Urothelium cell line (cell line): ENCODE results near the gene HRCT1.
"Not testable (repeated sequence)": the region's sequence is repeated elsewhere in the genome, so short reads cannot be mapped to it uniquely, and the experiment has no call there.

Experiments
- DNase-seq: peaks from one replicate; pipeline ENCODE4 v3.0.0; 2011; ENCODE audit warnings: low spot score, mixed read lengths
- FAIRE-seq: peaks from 2 replicates; lab custom pipeline; 2011; peaks lifted over from hg19 to GRCh38; lab: Jason Lieb, UNC

HRCT1 gene

DNA sequence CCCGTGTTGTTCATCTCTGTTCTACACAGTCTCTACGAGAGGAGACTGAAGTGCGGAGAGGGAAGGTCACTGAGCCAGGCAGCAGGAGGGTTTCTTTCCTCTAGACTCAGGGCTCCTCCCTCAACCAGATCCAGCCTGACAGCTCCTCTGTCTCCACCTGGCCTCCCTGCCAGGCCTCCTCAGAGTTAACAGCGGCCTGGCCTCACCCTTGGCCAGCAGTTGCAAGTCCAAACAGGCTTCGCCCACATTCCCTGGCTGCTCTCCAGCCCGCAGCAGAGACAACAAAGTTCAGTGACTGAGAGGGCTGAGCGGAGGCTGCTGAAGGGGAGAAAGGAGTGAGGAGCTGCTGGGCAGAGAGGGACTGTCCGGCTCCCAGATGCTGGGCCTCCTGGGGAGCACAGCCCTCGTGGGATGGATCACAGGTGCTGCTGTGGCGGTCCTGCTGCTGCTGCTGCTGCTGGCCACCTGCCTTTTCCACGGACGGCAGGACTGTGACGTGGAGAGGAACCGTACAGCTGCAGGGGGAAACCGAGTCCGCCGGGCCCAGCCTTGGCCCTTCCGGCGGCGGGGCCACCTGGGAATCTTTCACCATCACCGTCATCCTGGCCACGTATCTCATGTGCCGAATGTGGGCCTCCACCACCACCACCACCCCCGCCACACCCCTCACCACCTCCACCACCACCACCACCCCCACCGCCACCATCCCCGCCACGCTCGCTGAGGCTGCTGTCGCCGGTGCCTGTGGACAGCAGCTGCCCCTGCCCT, at the start of gene HRCT1:
Gene HRCT1 (plus strand): TSS at position 291 of the 768 bp plus-strand sequence. CDS start 86 bp downstream, at position 377.
- DNase-seq, result peak; percentile 90
- FAIRE-seq, result peak; percentile 92

DNA sequence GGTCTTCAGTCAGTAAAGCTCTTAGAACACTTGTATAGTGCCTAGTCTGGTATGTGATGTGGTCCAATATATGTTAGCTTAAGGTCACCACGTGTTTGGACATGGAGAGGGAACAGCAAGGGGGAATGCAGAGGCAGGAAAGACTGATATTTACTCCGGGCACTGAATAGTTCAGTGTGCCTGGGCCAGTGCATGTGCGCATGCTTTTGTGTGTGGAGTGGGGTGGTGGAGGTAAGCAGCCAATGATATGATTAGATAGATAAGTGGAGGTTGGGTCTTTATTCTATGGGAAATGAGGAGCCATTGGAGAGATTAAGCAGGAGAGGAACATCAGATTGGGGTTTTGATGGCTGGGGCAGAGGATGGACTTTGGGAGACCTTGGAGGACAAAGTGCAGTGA, 49.8 kb upstream of the HRCT1 start:
- no peak for DNase-seq
- FAIRE-seq, result no peak

DNA sequence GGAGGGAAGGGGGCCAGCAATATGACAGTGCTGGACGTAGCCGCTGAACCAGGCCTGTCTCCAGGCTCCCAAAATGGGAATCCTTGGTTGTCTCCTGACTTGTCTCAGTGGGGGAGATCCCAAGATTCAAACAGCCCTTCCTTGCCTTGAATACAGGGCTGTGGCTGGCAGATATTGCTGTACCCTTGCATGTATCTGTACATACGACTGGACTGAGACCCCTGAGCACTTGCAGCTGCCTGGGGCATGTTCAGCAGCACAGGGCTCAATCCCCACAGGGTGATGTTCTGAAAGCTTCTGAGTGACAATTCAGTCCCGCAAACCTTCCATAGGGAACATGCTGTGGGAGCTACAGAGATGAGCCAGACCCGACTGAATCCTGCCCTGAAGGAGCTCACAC, 49.1 kb upstream of the HRCT1 start:
- no peak for DNase-seq

GRCh38 chr9:35858458-35858857, 47.5 kb upstream of the HRCT1 start:
- DNase-seq, result no peak
- no peak for FAIRE-seq

More for the DNA sequence above, 49.1 kb upstream of the HRCT1 start:
- no peak for FAIRE-seq

DNA sequence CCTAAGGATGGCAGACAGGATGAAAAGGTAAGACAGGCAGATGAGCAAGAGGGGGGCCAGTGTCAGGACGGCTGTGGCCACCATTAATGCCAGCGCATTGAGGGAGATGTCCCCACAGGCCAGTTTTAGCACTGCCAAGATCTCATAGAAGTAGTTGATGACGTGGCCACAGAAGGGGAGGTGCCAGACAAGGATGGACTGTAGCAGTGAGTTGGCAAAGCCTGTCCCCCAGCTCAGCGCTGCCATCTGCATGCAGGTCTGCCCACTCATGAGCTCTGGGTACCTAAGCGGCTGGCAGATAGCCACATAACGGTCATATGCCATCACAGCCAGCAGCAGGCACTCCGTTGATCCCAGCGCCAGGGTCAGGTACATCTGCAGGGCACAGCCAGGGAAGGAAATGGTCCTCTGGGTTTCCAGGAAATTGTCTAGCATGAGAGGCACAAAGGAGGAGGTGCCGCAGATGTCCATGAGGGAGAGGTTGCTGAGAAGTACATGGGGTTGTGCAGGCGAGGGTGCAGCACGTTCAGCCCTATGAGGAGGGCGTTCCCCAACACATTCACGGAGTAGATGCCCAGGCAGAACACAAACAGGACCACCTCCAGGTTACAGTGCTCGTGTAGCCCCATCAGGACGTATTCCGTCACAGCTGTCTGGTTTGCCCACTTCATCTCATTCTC, 46.6 kb upstream of the HRCT1 start:
- DNase-seq (no peak), FAIRE-seq (no peak)

DNA sequence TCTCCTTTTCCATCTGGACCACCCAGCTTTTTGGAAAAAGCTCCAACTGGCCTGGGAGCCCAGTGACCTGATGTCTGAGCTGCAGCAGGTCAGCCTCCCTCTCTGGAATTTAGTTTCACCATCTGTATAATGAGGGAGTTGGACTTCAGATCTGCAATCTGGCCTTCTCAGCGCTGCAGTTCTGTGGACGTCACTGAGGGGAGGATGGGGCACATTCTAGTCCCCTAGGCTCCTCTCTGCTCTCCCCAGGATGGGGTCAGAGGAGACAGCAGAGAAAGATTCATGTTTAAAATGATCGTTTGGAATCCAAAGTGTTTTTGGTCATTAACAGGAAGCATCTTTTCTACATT, 46.0 kb upstream of the HRCT1 start:
- DNase-seq (no peak), FAIRE-seq (no peak)

- DNase-seq (no peak), FAIRE-seq (no peak)
Observed at GRCh38 chr9:35861161-35861897, 44.7 kb upstream of the HRCT1 start.

DNA sequence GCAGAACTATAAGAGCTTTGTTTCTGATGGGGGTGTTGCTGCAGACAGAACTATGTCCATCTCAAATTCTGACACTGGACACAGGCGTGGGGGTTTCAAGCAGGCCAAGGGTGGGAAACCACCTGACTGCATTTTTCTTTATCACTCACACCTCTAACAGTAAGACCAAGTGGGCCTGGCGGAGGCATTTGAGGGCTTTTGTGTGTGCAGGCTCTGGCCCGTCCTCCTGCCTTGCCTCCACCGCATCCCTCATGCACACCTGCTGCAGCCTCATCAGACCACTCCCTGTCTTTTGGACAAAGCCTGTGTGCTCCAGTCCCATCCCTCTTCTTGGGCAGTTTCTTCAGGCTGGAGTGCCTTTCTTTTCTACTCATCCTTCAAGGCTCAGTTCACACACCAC, 43.7 kb upstream of the HRCT1 start:
- FAIRE-seq, result no peak
- DNase-seq, result no peak

GRCh38 chr9:35863583-35863982, 42.4 kb upstream of the HRCT1 start:
- DNase-seq (no peak), FAIRE-seq (no peak)

GRCh38 chr9:35864695-35865255, 41.2 kb upstream of the HRCT1 start:
- DNase-seq (no peak), FAIRE-seq (no peak)

DNA sequence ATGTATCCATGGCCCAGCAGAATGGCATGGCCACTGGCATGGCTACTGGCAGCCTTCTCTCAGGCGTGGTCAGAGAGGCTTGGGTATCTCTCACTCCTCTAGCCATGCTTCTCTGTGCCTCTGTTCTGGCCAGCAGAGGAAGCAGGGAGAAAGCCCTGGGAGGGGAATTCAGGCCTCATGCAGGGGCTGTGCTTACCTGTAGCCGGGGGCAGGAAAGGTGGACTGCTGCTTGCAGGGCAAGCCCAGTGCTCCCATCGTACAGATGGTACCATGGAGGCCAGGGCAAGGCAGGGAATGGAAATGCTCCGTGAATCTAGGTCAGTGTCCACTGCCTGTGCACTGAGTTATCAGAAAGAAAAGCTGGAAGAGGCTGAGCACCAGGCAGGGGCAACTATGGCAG, 38.5 kb upstream of the HRCT1 start:
- DNase-seq (no peak), FAIRE-seq (no peak)

DNA sequence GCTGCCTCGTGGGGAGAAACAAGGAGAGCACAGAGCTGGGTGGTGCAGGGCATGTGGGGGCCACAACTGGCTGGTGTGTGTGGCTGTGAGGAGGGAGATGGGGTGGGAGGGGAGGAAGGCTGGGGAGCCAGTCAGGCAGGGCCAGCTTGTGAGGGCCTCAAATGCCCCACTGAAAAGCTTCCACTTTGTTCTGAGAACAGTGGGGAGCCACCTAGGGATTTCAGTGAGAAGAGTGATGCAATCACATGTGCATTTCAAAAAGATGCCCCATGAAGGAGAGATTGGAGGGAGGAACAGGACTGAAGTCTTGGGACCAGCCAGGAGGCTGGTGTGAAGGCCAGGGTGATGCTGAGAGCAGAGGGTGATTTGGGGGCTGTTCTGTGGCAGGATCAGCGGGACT, 37.1 kb upstream of the HRCT1 start:
- no peak for FAIRE-seq
- DNase-seq, result no peak

DNA sequence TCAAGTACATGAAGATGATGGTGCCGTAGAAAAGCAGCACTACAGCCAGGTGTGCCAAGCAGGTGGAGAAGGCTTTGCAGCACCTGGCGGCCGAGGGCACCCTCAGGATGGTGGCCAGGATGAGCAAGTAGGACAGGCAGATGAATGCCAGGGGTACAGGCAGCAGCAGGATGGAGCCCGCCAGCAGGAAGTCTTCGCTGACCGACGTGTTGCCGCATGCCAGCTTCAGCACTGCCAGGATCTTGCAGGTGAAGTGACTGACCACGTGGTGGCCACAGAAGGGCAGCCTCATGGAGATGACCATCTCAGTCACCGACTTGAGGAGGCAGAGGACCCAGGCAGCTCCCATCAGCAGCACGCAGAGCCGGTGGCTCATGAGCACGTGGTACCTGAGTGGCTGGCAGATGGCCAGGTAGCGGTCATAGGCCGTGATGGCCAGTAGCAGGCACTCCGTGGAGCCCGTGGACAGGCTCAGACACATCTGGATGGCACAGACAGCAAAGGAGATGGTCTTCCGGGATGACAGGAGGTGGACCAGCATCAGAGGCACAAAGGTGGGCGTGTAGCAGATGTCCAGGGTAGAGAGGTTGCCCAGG, 36.3 kb upstream of the HRCT1 start:
- FAIRE-seq (peak; percentile 52), DNase-seq (no peak)

- DNase-seq, result no peak
- FAIRE-seq, result no peak
Observed at GRCh38 chr9:35870351-35870923, 35.6 kb upstream of the HRCT1 start, which contains the start of gene OR13J1. TSS of gene OR13J1 (minus strand) at chr9:35870401. CDS start at chr9:35870401, 0 bp downstream.

DNA sequence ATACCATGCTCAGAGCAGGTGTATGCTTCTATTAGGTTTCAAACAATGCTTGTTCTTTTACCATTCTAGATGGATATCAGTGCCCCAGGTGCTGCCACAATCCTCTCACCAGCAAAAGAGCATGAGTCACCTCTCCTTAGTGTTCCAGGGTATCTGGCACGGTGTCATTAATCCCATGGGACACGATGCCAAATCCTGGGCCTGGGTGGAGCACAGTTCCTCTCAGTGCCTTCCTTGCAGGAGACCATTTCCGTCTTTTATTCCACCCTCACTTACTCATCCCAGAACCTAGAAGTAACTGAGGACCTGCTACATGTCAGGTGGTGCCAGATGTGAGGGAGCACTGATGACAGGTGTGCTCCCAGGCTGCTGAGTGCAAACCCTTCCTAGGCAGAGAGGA, 34.5 kb upstream of the HRCT1 start:
- DNase-seq (peak; percentile 60), FAIRE-seq (no peak)

DNA sequence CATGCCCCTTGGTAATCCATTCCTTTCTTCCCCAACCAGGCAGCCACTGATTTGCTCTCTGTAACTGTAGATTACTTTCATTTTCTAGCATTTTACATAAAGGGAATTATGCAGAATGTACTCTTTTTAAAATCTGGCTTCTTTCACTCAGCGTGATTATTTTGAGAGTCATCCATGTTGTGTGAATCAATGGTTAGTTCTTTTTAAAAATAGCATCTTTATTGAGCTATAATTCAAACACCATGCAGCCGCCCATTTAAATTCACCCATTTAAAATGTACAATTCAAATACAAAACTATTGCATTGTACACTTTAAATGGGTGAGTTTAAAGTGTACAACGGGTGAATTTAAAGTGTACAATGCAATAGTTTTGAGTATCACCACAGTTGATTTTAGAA, 33.5 kb upstream of the HRCT1 start:
- FAIRE-seq (no peak), DNase-seq (no peak)

DNA sequence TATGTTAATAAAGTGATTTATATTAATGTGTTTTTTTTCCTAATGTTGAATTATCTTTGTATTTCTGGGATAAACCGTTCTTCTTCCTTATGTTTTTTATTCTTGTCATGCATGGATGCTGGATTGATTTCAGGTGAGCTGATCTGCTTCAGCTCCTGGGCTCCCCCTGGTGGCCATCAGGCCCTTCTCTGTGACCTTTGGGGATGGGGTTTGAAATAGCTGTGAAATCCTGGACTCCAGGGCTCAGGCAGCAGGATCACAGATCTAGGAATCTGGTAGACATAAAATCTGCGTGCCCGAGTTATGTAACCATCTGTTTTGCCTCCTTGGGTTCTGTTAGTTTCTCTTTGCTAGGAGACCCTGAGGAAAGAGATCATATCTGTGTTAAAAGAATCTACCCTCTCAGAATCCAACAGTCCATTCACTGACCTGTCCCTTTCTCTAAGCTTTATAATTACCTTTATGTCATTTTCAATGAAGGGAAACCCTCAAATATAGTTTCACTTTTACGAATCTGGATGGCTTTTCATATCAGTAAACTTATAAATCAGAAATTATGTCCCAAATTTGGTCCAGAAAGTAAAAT, 23.6 kb upstream of the HRCT1 start:
- peak; percentile 84 for DNase-seq

DNA sequence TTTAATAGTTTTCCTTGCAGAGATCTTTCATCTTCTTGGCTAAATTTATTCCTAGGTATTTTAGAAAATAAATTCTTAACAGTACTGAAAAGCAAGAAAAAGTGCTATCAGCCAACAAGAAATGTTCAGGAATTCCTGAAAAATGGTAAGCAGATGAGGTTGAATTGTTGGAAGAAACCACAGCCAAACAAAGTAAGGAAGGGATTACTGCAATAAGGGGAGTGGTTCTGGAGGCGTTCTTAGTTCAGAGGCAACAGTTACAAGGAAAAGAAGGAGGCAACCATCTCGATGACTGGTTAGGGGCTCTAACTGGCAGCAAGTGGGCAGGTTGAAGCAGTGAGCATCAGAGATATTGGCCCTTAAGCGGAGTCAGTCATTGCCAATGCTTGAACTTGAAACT, 23.0 kb upstream of the HRCT1 start:
- FAIRE-seq (no peak), DNase-seq (no peak)

More for the DNA sequence above, 23.6 kb upstream of the HRCT1 start:
- FAIRE-seq, result peak; percentile 30

GRCh38 chr9:35884908-35885307, 21.1 kb upstream of the HRCT1 start:
- not testable (repeated sequence) for FAIRE-seq, DNase-seq

DNA sequence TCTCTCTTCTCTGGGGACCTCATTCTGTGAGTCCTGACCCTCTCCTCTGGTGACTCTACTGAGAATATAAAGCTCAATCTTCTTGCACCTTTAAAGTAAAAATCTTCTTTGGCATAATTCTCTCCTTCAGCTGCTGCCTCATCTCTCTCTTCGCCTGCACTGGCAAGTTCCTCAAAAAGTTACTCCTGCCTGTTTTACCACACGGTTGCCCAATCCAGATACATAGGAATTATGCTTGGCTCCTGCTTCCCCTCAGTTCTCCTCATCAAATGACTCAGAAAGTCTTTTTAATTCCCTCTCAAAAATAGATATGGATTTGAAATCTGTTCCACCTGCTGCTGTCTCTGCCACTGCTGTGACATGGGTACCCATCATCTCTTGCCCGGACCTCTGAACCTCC, 14.4 kb upstream of the HRCT1 start:
- FAIRE-seq (no peak), DNase-seq (no peak)
